Measurements from ENCODE around the gene GUCY1A2.

Gene GUCY1A2

DNA sequence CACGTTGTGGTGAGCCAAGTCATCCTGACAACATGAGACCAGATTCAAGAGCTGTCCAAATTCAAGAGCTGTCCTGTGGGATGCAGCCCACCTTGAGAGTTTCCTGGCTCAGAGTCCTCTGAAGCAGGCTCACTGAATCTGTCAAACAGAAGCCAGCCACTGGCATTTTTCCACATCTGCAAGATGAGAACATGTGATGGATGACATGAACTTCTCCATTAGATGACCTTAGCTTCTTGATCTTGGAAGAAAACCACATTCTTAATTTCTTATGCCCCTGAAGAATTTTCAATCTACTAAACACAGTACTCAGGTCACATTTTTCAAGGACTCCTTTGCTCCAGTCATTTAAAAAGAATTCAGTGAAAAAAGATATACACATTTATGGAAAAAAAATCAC, 291.0 kb downstream of the GUCY1A2 start:
- no peak for DNase-seq

DNA sequence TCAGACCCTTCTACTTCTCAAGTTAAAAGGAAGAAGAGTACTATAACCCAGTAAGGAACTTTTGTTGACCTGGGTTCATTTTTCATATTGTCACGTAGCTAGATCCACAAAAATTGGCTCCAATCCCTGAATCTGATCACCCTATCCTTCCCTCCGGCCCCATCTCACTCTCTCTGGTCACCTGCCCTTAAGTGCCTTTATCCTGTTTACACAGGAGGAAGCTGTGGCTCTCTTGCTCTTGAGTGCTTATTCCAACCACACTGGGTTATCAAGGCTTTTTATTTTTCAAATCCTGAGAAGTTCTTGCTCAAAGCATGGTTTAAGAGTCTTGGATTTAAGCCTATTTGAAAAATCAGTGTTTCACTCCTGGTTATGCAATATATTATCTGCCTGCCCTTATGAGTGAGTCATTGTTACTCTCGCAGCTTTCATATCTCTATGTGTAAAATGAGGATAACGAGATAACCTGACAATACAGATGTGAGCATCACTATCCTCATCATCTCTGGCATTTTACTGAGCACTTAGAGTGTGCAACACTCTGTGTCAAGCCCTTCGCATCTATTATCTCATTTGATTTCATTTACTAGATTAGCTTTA, 293.9 kb downstream of the GUCY1A2 start:
- DNase-seq, result no peak

DNA sequence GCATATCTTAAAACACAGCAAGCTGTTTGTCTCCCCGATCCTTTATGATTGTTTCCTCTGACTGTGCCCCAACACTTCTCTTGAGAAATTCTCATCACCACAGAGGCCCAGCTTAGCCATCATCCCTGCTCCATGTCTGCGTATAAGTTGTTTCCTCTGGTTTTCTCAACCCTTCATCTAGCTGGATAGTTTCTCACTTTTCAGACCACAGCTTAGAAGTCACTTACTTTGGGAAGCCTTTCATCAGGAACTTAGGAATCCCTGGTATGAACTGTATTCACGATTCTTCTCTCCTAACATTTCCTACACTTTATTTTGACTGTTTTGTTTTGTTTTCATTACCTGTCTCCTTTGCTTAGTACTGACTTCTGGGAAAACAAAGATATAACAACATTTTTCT, 295.2 kb downstream of the GUCY1A2 start:
- DNase-seq, result no peak

DNA sequence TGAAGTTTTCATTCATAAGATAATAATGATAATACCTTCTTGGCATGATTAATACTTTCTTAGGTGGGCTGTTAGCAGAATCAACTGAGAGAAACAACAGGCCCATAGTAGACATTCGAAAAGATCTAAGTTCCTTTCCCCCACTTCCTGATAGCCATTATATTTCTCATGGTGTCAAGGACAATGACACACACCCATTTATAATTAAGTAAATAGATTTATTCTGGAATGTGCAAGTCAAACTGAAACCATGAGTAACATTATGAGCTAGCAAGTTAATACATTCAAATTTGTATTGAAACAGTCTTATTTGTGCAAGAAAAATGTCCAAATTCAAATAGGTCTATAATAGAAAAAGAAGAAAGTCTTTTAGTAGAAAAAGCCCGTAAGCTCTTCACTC, 301.1 kb downstream of the GUCY1A2 start:
- no peak for DNase-seq

DNA sequence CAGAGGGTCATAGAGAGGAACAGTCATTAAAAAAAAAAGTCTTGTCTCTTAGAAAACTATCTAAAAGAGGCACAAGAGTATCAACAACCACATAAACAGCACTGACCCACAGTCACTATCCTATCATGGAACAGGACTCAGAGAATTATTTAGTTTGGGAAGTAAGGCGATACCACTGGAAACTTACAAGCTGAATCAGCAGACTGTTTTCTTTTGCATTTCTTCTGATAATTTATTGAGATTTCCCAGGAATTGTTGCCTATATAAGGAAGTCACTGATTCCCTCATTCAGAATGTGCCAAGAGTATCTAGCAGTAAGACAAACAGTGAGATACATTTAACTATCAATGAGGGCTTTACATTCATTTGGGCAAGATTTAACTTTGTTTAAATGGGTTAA, 304.1 kb downstream of the GUCY1A2 start:
- DNase-seq, result no peak

DNA sequence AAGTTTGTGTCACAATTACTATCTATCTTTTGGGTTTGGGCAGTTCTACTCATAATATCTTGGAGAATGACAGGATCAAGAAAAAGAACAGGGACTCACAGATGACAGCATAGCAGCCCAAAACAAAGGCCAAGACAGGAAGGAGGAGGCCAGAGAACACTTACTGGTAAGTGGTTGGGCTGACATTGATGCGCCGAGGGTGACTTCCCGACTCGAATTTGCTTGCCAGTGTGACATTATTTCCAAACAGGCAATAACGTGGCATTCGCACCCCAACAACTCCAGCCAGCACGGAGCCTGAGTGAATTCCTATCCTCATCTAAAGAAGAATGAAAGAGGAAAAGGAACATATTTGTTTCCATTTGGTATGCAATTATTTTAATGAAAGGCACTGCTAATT, 309.9 kb downstream of the GUCY1A2 start:
- no peak for DNase-seq

DNA sequence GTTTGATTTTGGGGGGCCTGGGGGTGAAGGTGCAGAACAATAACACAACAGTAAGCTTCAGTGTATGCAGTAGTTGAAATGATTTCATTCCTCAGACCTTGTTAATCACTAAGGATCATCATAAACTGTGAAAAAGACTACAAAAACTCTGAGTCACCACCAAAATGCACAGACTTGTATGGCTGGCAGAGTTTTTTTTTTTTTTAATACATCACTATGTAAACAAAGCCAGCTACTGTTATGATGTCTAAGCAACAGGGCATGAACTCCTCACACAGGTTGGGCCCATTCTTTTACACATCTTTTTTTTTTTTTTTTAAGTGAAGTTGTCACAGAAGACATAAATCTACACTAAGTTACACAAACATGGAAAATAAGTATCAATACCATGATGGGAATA, 311.9 kb downstream of the GUCY1A2 start:
- DNase-seq, result no peak

DNA sequence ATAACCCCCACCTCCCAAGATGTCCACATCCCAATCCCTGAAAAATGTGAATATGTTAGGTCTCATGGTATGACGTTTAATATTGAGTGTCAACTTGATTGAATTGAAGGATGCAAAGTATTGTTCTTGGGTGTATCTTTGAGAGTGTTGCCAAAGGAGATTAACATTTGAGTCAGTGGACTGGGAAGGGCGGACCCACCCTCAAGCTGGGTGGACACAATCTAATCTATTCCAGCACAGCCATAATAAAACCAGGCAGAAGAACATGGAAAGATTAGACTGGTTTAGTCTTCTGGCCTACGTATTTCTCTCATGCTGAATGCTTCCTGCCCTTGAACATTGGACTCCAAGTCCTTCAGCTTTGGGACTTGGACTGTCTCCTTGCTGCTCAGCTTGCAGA, 315.5 kb downstream of the GUCY1A2 start:
- DNase-seq, result no peak

DNA sequence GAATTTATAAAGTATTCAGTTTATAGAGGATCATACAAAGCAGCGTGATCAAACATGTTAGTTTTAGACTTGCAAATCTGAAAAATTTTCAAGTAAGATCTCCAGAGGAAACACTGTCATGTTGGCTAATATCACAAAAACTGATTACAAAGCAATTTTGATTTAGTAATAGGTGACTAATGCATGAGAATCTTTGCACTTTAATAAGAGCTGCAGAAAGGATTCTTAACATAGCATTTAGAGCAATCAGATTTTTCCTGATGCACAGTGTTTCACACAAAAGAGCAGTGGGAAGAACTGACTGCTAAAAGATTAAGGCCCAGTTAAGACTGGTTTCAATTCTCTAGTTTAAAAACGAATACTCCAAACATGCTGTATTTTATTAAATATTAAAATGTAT, 321.2 kb downstream of the GUCY1A2 start:
- no peak for DNase-seq

DNA sequence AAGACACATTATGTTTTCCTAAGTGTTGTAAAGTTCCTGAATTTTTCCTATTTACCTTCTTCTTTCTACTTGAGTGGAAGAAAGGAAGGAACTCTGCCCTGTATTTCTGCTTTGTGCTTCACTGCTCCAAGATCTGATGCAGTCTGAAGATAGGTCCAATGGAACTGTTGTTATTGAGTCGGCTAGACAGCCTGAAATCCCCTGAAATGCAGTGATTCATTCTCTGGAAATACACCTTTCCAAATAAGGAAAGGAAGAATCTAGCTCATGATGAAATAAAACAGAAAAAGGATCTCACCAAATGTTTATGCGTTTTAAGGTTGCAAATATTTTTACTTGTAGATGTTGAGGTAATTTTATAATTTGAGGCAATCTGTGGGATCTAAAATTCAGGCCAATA, 322.8 kb downstream of the GUCY1A2 start:
- no peak for DNase-seq

DNA sequence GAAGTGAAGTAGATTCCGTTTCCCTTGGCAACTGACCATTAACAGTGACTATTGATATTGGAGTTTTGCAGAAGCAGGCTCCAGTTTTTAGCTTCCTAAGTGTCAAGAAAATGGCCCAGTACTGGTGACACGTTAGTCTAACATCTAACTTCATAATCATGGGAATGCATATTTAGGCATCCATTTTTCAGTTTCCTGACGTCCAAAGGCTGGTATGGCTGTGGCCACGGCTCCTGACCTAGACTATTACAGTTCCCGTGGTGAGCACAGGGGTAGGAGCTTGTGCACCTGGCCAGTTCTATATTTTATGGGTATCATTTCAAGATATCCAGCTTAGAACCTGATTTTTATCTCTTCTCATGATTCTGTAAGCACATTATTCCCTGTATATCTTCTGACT, 323.8 kb downstream of the GUCY1A2 start:
- DNase-seq, result no peak

DNA sequence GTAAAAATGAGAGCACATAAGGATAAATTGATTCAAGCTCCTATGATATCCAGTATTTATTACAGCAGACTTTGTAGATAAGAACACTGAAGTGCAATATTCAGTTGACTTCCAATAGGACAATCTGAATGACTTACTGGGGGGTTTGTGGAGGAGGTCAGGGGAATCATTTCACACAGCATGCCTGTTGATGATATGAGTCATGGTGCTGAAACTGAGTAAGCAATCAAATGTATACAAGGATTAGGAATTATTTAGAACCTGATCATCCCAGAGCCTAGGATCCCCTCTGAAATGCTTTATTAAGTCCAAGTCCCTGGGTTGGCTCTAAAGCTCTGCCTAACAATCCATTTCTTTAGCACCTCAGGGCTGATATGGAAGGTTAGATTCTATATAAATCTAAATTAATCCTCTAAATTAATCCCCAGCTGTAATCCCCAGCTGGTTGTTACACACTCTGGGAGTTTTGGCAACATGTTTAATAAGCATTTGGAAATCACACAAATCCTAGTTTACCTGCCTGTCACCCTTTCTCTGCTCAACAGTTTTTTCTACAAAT, 326.4 kb downstream of the GUCY1A2 start:
- DNase-seq, result no peak

DNA sequence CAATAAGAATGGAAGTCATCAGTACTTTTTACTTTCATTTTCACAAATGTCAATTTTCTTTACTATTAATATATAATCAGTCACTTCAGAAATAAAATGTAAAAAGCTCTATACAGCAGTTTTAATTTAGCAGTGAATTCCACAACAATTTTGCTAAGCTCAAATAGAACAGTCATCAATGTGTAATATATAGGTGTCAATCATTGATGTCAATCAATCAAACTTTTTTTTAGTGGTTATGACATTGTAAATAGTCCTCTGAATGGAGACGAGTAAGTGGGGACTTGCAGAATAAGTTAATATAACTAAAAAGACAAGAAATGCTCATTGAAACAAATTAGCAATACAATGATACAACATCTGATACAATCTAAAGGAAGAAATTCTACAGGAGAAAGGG, 327.4 kb downstream of the GUCY1A2 start:
- DNase-seq, result no peak

DNA sequence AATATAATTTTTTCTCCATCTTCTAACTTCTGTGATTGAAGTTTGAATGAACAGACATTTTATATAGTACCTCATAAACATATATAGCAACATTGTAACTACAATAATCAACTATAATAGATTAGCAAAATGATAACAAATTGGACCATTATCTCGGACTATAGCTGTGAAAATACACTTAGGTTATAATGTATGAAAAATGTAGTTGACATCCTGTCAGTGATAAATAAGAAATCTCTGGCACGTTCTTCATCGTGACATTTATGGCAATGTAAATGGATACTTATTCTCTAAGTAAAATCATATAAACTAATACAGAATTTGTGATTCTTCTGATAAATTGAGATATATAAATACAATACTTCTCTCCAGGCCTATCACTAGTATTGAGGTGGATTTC, 333.3 kb downstream of the GUCY1A2 start:
- no peak for DNase-seq

DNA sequence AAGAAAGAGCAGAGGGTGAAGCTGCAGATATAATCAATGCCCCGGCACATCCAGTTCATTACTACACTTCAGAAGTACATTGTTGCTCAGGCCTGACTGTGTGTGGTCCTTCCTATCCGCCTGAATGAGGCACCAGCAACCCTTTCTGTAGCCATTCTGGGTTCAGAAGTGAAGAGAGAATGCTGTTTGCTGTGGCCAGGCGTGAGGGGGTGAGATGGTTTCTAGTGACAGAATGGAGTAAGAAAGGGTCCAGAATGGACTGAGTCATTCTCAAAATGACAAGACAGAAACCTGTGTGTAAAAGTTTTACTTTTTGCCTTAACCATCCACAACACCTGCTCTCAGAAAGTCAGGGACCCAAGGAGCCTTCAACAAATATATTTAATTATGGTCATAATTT, 334.8 kb downstream of the GUCY1A2 start:
- DNase-seq, result no peak

DNA sequence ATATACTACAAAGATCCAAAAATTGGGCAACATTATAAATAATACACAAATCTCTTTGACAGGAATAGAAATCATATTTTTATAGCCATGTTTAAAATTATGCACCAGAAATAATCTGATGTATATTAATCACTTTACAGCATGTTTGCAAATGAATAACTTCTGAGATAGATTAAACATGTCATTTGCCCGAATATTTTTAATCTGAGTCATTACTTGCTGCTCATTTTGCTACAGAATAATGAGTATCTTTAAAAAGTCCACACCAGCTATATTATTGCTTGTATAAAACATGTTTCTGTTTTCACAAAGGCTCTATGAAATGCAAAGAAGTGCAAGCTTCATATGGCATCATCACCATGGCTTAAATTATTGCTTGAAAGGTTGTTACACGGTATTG, 336.8 kb downstream of the GUCY1A2 start:
- no peak for DNase-seq

DNA sequence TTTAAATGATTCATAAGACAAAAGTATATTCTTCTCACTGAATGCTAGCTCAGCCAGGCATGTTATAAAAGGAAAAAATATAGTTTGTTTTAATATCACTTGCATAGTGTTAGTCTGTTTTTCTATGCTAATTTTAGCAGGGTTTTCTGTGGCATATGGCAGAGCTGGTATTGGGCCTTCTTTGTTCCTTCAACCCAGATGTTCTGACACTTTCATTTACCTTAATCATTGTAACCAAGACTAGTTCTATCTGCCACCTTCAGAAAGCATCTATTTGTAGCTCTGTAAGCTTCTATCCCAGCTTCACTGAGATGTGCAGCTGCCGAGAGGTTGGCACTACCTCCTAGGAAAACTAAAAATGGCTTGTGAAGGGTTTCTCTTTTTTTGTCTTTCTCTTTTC, 338.7 kb downstream of the GUCY1A2 start:
- DNase-seq, result no peak

DNA sequence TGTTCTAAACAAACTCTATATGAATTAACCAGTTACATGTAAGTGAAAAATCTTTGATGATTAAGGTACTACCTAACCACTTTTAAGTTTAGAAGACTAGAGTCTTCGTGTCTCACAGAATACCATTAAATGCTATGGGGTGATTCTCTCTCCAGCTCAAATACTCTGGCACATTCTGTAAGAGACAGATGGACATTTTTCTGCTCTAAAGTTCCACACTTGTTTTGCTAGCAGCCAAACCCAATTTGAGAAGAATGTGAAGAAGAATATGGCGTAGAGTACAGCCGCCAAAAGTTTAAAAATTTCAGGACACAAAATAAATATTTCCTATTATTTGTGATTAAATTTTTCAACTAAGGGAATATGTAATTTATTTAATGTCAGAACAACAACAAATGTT, 339.1 kb downstream of the GUCY1A2 start:
- DNase-seq, result no peak

DNA sequence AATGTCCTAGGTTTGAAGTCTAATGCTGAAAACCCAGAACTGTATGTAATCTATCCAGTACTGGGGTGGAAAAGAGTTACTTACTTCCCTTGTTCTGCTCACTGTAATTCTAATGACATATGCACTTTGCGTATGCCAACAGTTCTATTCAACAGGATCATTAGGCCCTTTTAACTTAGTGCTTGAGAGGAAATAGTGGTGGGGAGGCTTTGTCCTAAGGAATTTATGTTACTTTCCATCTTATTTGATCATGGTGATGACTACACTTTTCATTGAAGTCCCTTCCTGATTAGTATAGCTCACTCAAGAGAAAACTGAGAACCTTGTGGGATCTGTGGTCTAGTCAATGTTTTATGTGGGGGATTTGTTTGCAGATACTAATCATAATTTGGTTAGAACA, 348.2 kb downstream of the GUCY1A2 start:
- DNase-seq, result no peak

DNA sequence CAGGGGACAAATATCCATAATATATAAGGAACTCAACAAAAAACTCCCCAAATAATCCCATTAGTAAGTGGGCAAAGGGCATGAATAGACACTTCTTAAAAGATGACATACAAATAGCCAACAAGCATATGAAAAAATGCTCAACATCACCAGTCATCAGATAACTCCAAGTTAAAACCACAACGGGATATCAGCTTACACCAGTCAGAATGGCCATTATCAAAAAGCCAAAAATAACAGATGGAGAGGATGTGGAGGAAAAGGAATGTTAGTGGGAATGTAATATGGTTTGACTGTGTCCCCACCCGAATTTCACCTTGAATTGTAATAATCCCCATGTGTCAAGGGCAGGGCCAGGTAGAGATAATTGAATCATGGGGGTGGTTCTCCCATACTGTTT, 350.1 kb downstream of the GUCY1A2 start:
- DNase-seq, result no peak

DNA sequence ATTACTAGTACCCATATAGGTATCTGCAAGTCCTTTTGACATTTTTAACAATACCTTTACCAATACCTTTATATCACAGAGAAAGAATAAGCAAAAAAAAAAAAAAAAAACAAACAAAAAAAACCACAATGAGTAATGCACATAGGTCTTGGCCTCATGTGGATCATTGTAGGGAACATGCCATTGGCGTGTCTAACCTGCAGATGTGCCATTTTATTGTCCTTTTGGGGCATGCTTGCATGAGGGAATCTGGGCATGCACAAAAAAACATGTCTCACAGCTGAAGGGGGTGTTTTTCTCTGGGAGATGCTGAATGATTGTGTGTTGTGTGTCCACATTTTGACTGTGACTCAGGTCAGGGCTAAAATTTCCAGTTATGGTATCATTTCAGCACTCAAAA, 361.6 kb downstream of the GUCY1A2 start:
- DNase-seq, result no peak

DNA sequence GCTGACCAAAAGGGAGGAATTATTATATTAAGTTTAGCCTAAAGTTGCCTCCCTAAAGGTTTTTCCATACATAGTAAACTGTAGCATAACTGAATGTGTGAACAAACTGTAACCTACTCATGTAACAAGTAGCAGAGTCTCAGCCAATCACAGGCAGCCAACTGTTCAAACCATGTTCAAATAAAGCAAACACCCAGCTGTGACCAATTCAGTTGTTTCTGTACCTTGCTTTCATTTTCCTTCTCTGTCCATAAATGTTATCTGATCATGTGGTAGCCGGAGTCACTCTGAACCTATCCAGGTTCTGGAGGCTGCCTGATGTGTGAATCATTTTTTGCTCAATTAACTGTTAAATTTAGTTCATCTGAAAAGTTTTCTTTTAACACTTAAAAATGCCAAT, 373.5 kb downstream of the GUCY1A2 start:
- DNase-seq, result no peak

DNA sequence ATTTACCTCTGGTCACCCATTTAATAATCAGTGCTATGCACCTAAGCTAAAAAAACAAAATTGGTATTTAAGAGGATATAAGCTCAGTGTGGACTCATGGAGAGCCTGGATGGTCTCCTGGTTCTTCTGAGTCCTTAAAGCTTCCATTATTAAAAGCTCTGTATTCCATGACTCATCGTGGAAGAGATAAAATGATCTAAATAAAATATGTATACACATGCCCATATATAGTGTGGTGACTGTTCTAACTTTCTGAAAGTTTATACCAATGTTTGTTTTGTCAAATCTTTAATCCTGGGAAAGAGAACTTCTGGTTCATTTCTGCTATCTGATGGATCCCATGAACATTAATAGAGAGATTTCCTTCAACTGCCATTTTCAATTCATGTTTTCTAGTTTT, 375.9 kb downstream of the GUCY1A2 start:
- no peak for DNase-seq

DNA sequence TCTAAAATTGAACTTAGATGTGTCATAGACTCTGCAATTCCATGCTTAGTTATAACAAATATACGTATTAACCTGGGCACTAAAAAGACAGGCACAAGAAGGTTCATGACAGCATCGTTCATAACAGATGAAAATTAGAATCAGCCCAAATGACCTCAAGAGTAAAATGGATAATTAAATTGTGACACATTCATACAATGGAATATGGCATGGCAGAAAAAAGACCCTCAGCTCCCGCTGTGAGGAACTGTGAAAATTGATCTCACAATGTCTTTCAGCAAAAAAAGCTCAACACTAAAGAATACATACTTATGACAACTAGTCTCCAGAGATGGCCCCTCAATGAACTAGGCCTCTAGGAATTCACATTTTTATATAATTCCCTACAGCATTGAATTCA, 386.0 kb downstream of the GUCY1A2 start:
- no peak for DNase-seq

DNA sequence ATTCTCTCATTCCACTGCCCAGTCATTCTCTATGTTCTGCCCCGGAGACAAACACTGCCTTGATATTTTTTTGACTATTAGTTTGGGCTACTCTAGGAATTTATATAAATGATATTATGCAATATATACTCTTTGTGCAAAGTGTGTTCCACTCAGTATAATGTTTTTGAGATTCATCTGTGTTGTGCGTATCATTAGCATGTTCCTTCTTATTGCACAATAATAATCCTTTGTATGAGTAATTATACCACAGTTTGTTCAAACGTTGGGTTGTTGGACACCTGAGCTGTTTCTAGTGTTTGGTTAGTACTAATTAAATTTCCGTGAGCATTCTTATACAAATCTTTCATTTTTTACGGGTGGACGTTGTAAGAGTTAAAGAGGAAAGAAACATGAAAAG, 390.6 kb downstream of the GUCY1A2 start:
- DNase-seq, result no peak

DNA sequence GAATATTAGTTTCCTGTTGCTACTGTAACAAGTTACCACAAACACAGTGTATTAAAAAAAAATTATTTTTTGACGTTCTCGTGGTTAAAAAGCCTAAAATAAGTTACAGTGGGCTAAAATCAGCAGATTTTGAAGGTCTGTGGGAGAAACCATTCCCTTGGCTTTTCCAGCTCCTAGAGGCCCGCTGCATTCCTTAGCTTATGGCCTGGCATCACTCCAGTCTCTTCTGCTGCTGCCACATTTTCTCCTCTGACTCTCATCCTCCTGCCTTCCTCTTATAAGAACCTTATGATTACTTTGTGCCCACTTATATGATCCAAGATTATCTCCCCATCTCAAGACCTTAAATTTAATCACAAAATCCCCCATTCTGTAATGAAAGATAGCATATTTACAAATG, 392.7 kb downstream of the GUCY1A2 start:
- DNase-seq, result no peak

Data from NCI-H526 (cell line).